ENCODE data around the gene PLIN5.
"Not testable (repeated sequence)": the region's sequence is repeated elsewhere in the genome, so short reads cannot be mapped to it uniquely, and the experiment has no call there.

PLIN5 gene

DNA sequence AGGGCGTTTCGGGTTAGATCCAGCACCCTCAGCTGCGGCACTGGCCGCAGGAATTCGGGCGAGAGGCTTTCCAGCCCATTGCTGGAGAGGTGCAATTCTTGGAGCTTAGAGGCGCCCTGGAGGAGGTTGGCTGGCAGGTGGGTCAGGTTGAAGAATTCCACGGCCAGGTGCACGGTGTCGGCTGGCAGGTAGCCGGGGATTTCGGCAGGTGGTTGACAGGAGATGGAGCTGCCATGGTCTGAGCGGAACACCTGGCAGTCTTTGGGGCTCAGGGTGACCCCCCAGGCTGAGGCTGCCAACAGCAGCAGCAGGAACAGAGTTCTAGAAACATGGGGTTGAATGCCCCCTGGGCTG, 3.6 kb upstream of the PLIN5 start:
- Histone ChIP-seq H3K4me3 (ENCODE audit: low read length) (no peak overlapping the region), H3K36me3 (ENCODE audit: insufficient read depth, low read depth, low read length) (no peaks in the 10 kb centered on the region), H3K9me3 (ENCODE audit: insufficient read depth, low read depth, low read length) (no peaks in the 10 kb centered on the region), H3K27me3 (ENCODE audit: insufficient read depth, low read length) (peaks cover 14% of the 10 kb centered on the region), H3K27ac (ENCODE audit: low read length) (no peak overlapping the region), H3K9ac (ENCODE audit: low read depth, low read length) (no peak overlapping the region), H3K4me1 (ENCODE audit: insufficient read depth, low read length) (no peaks in the 10 kb centered on the region; the same call in 1 of the 2 replicates)

DNA sequence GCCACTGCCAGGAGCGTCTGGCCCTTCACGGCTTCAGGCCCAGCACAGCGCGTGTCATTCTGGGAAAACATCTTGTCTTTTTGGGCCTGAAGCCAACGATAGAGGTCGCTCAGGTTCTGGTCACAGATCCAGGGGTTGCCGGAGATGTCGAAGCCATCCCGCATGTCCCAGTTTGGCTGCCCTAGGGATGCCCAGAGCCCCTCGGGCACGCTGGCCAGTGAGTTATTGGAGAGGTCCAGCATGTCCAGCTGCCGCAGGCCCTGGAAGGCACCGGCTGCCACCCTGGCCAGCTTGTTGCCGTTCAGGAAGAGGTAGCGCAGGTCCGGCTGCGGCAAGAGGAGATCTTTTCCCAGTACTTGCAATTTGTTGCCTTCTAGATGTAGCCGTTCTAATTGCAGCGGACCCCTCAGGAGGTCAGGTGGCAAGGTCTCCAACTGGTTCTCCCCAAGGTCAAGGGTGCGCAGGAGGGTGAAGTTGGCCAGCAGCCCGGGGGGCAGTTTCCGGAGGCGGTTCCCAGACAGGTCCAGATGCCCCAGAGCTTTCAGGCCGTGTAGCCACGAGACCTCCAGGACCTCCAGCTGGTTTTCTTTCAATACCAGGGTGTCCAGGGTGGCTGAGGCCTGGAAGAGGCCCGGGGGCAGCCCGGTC, 3.1 kb upstream of the PLIN5 start:
- Histone ChIP-seq H3K36me3 (ENCODE audit: insufficient read depth, low read depth, low read length) (no peaks in the 10 kb centered on the region), H3K27me3 (ENCODE audit: insufficient read depth, low read length) (peaks cover 19% of the 10 kb centered on the region), H3K9me3 (ENCODE audit: insufficient read depth, low read depth, low read length) (no peaks in the 10 kb centered on the region), H3K27ac (ENCODE audit: low read length) (no peak overlapping the region), H3K4me1 (ENCODE audit: insufficient read depth, low read length) (no peaks in the 10 kb centered on the region; the same call in 1 of the 2 replicates), H3K9ac (ENCODE audit: low read depth, low read length) (no peak overlapping the region), H3K4me3 (ENCODE audit: low read length) (no peak overlapping the region)

DNA sequence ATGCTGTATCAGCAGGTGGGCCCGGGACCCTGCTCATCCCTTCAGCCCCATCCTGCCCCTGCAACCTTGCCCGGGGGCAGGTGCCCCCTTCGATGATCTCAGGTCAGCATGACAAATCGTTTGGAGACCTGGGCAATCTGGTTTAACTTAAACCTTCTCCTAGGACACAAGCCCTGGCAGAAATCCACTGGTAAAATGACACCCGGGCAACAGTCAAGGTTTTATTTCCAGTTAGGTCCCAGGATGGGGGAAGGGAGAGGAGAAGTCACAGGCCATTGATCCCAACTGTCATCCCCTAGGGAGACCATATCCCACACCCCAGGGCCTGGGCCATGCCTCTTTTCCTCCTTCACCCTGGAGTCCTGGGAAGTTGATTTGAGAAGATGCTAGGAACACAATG, 1.8 kb upstream of the PLIN5 start:
- H3K4me3 ChIP-seq (ENCODE audit: low read length) = no peak overlapping the region
- no peak overlapping the region for H3K9ac ChIP-seq (ENCODE audit: low read depth, low read length)
- no peaks in the 10 kb centered on the region for H3K9me3 ChIP-seq (ENCODE audit: insufficient read depth, low read depth, low read length)

DNA sequence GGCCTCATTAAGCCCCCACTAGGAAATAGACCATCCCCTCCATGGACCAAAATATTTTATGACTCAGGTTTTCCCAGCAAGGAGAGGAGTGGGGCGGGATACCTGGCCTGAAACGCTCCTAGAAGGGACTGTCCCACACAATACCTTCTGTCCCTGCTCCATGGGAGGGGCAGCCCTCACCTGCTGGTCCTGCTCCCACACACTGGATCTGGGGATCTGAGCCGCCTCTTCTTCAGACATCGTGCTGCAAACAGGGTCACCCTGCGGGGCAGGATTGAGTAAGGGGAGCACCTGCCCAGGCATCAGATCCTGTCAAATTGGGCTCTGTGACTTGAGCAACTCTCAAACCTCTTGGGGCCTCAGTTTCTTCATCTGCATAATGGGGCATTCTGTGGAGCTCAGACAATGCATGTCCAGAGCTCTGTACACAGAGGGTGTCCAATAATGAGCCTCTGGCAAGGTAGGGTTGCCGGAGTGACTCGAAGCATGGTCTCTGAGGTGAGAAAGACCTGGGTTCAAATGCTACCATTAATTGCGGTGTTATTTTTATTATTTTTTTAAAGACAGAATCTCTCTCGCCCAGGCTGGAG, 1.1 kb downstream of the PLIN5 start:
- no peak overlapping the region for H3K9ac ChIP-seq (ENCODE audit: low read depth, low read length)
- H3K9me3 ChIP-seq (ENCODE audit: insufficient read depth, low read depth, low read length) = no peaks in the 10 kb centered on the region
- no peaks in the 10 kb centered on the region for H3K36me3 ChIP-seq (ENCODE audit: insufficient read depth, low read depth, low read length)
- no peak overlapping the region for H3K27ac ChIP-seq (ENCODE audit: low read length)
- H3K4me3 ChIP-seq (ENCODE audit: low read length) = no peak overlapping the region
- H3K27me3 ChIP-seq (ENCODE audit: insufficient read depth, low read length) = peaks cover 19% of the 10 kb centered on the region
- H3K4me1 ChIP-seq (ENCODE audit: insufficient read depth, low read length) = no peaks in the 10 kb centered on the region; the same call in 1 of the 2 replicates

More for the DNA sequence above, 1.8 kb upstream of the PLIN5 start:
- Histone ChIP-seq H3K27ac (ENCODE audit: low read length) (no peak overlapping the region), H3K4me1 (ENCODE audit: insufficient read depth, low read length) (no peaks in the 10 kb centered on the region; the same call in 1 of the 2 replicates), H3K36me3 (ENCODE audit: insufficient read depth, low read depth, low read length) (no peaks in the 10 kb centered on the region), H3K27me3 (ENCODE audit: insufficient read depth, low read length) (peaks cover 19% of the 10 kb centered on the region)

GRCh38 chr19:4533334-4533733, 1.7 kb downstream of the PLIN5 start:
- Histone ChIP-seq H3K4me1 (ENCODE audit: insufficient read depth, low read length) (no peaks in the 10 kb centered on the region; the same call in 1 of the 2 replicates), H3K9ac (ENCODE audit: low read depth, low read length) (no peak overlapping the region), H3K4me3 (ENCODE audit: low read length) (no peak overlapping the region), H3K9me3 (ENCODE audit: insufficient read depth, low read depth, low read length) (no peaks in the 10 kb centered on the region), H3K27me3 (ENCODE audit: insufficient read depth, low read length) (peaks cover 19% of the 10 kb centered on the region), H3K36me3 (ENCODE audit: insufficient read depth, low read depth, low read length) (no peaks in the 10 kb centered on the region), H3K27ac (ENCODE audit: low read length) (no peak overlapping the region)

- Histone ChIP-seq H3K27ac (ENCODE audit: low read length) (no peak overlapping the region), H3K4me3 (ENCODE audit: low read length) (no peak overlapping the region), H3K4me1 (ENCODE audit: insufficient read depth, low read length) (no peaks in the 10 kb centered on the region; the same call in 1 of the 2 replicates), H3K27me3 (ENCODE audit: insufficient read depth, low read length) (peaks cover 19% of the 10 kb centered on the region), H3K36me3 (ENCODE audit: insufficient read depth, low read depth, low read length) (no peaks in the 10 kb centered on the region), H3K9ac (ENCODE audit: low read depth, low read length) (no peak overlapping the region), H3K9me3 (ENCODE audit: insufficient read depth, low read depth, low read length) (no peaks in the 10 kb centered on the region)
Observed at GRCh38 chr19:4531562-4532165, 3.4 kb downstream of the PLIN5 start.

DNA sequence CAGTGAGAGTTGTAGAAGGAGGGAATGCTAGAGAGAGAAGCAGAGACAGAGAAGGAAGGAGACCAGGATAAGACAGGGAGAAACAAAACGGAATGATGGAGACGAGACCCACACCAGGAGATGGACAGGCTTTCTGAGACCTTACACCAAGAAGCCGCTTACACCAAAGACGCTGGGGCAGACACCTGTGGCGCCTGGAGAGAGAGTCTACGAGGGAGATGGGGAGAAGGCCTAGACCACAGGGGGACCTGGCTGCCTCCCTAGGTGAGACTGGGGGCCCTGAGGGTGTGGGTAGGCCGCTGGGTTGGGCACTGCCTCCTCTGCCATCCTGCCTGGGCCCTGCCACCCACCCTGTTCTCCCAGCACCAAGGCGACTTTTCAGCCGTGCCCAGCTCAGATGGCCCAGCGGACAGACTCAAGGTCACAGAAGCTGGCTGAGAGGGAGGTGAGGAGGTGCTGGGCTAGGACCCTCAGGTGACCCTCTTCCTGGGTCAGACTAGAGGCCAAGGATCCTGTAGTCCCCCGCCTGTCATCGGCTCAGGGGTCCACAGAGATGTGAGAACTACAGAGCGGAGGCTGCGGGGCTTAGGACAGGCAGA, 5.0 kb downstream of the PLIN5 start:
- H3K9me3 ChIP-seq (ENCODE audit: insufficient read depth, low read depth, low read length) = no peaks in the 10 kb centered on the region
- no peaks in the 10 kb centered on the region for H3K4me1 ChIP-seq (ENCODE audit: insufficient read depth, low read length)
- H3K27ac ChIP-seq (ENCODE audit: low read length) = no peak overlapping the region
- H3K9ac ChIP-seq (ENCODE audit: low read depth, low read length) = no peak overlapping the region
- H3K27me3 ChIP-seq (ENCODE audit: insufficient read depth, low read length) = peaks cover 19% of the 10 kb centered on the region
- no peaks in the 10 kb centered on the region for H3K36me3 ChIP-seq (ENCODE audit: insufficient read depth, low read depth, low read length)
- no peak overlapping the region for H3K4me3 ChIP-seq (ENCODE audit: low read length)

DNA sequence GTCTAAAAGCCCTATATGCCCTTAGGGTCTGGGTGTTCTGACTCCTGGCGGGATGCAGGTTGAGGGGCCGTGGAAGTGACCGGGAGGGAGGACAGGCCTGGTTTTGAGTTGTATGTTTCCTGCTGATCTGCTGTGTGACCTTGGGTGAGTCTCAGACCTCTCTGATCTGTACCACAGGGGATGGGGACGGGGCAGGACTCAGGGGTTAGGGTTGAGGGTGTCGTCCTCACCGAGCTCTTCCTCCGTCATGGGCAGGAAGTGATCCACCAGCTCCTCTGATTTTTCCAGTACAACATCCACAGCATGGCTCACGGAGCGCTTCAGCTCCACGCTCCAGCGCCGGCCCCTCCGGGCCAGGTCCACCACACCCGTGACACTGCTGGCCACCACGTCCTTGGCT, 6.2 kb downstream of the PLIN5 start:
- no peaks in the 10 kb centered on the region for H3K36me3 ChIP-seq (ENCODE audit: insufficient read depth, low read depth, low read length)
- no peak overlapping the region for H3K9ac ChIP-seq (ENCODE audit: low read depth, low read length)
- H3K4me1 ChIP-seq (ENCODE audit: insufficient read depth, low read length) = no peaks in the 10 kb centered on the region
- peaks cover 8% of the 10 kb centered on the region; the same call in 1 of the 2 replicates for H3K27me3 ChIP-seq (ENCODE audit: insufficient read depth, low read length)
- no peaks in the 10 kb centered on the region for H3K9me3 ChIP-seq (ENCODE audit: insufficient read depth, low read depth, low read length)
- H3K27ac ChIP-seq (ENCODE audit: low read length) = no peak overlapping the region
- no peak overlapping the region for H3K4me3 ChIP-seq (ENCODE audit: low read length)

DNA sequence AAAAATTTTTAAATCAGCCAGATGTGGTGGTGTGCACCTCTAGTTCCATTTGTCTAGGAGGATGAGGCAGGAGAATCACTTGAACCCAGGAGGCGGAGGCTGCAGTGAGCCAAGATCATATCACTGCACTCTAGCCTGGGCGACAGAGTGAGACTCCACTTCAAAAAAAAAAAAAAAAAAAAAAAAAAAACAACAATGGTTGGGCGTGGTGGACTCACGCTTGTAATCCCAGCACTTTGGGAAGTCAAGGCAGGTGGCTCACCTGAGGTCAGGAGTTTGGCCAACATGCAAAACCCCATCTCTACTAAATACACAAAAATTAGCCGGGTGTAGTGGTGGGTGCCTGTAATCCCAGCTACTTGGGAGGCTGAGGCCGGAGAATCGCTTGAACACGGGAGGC, 7.6 kb downstream of the PLIN5 start:
- H3K27me3 ChIP-seq (ENCODE audit: insufficient read depth, low read length); H3K9me3 ChIP-seq (ENCODE audit: insufficient read depth, low read depth, low read length); H3K36me3 ChIP-seq (ENCODE audit: insufficient read depth, low read depth, low read length); H3K27ac ChIP-seq (ENCODE audit: low read length); H3K4me1 ChIP-seq (ENCODE audit: insufficient read depth, low read length); H3K4me3 ChIP-seq (ENCODE audit: low read length); H3K9ac ChIP-seq (ENCODE audit: low read depth, low read length): not testable (repeated sequence)

GRCh38 chr19:4525563-4526002, 9.4 kb downstream of the PLIN5 start:
- H3K27ac ChIP-seq (ENCODE audit: low read length) = no peak overlapping the region
- H3K9ac ChIP-seq (ENCODE audit: low read depth, low read length) = no peak overlapping the region
- H3K36me3 ChIP-seq (ENCODE audit: insufficient read depth, low read depth, low read length) = no peaks in the 10 kb centered on the region
- H3K4me1 ChIP-seq (ENCODE audit: insufficient read depth, low read length) = no peaks in the 10 kb centered on the region
- H3K9me3 ChIP-seq (ENCODE audit: insufficient read depth, low read depth, low read length) = no peaks in the 10 kb centered on the region
- H3K27me3 ChIP-seq (ENCODE audit: insufficient read depth, low read length) = peaks cover 15% of the 10 kb centered on the region; the same call in 1 of the 2 replicates
- H3K4me3 ChIP-seq (ENCODE audit: low read length) = no peak overlapping the region

- Histone ChIP-seq H3K4me3 (ENCODE audit: low read length) (no peak overlapping the region), H3K27me3 (ENCODE audit: insufficient read depth, low read length) (peaks cover 15% of the 10 kb centered on the region; the same call in 1 of the 2 replicates), H3K9me3 (ENCODE audit: insufficient read depth, low read depth, low read length) (no peaks in the 10 kb centered on the region), H3K36me3 (ENCODE audit: insufficient read depth, low read depth, low read length) (no peaks in the 10 kb centered on the region), H3K9ac (ENCODE audit: low read depth, low read length) (no peak overlapping the region), H3K4me1 (ENCODE audit: insufficient read depth, low read length) (no peaks in the 10 kb centered on the region), H3K27ac (ENCODE audit: low read length) (no peak overlapping the region)
Observed at GRCh38 chr19:4524808-4525562, 10.0 kb downstream of the PLIN5 start.

Data from iPS-20b (cell line).